K562 (cell line): ENCODE results near the gene PRXL2B. TPM values are rescaled to one million over a fixed set of nuclear protein-coding genes. Genes with fewer than 3 reads are reported as not detected.

ENCODE experiments used
- GATAD2A ChIP-seq: fragments of 450-650 bp; IDR thresholded peaks from 2 replicates; pipeline ENCODE4 v1.6.1; 2017
- KLF13 ChIP-seq: fragments of 450-650 bp; IDR thresholded peaks from 2 replicates; pipeline ENCODE4 v1.6.1; 2016; ENCODE audit warnings: missing genetic modification characterization, low read depth, mild to moderate bottlenecking, missing compliant biosample characterization, moderate library complexity, borderline replicate concordance
- NR2F6 ChIP-seq: fragments of 450-650 bp; formaldehyde crosslinking; IDR thresholded peaks from 2 replicates; pipeline ENCODE4 v1.4.0; 2020; ENCODE audit warnings: mild to moderate bottlenecking
- POLR3A ChIP-seq: IDR thresholded peaks from 2 replicates; pipeline ENCODE4 v1.6.1; 2011; ENCODE audit warnings: borderline replicate concordance, mild to moderate bottlenecking, moderate library complexity; ENCODE audit not compliant: insufficient read length, insufficient read depth; ENCODE audit errors: extremely low read depth
- U2AF2 ChIP-seq: fragments of 200-400 bp; formaldehyde crosslinking; optimal IDR thresholded peaks from 2 replicates; pipeline ENCODE3; 2017; ENCODE audit warnings: low read depth, mild to moderate bottlenecking, low read length
- ZBTB40 ChIP-seq, 2 experiments: fragments of 450-650 bp in 1 of 2; sonication (generic) in 1 of 2; formaldehyde crosslinking in 1 of 2; IDR thresholded peaks; 2 replicates each; pipeline versions ENCODE4 v1.7.1 to v1.9.0; 2016 to 2022; ENCODE audit warnings: inconsistent platforms in 1 of 2, mild to moderate bottlenecking in 1 of 2, missing genetic modification reagents in 1 of 2
- ZMIZ1 ChIP-seq, 2 experiments: fragments of 150-350 bp in 1 of 2; IDR thresholded peaks; 2 replicates each; pipeline ENCODE4 v1.6.1; 2012 to 2016; ENCODE audit warnings: low read depth in 2 of 2, low read length in 2 of 2, mild to moderate bottlenecking in 1 of 2, moderate library complexity in 1 of 2
- polyA plus RNA-seq, 8 experiments: library from polyadenylated mRNA; depleted of rRNA in 4 of 8; stranded (reverse) in 5 of 8; unstranded in 3 of 8; fragments of >200 nt; fragmentation: Nextera tagmentation in 2 of 8; fragmentation: Illumina TruSeq in 1 of 8; extraction: Ambion mirVana in 2 of 8; extraction: Trizol in 1 of 8; gene quantifications; 2 replicates each; pipeline versions ENCODE4 v1.2.1 to v1.2.3, GENCODE V29; 2011 to 2014; ENCODE audit warnings: inconsistent platforms in 1 of 8, missing spikeins in 1 of 8
- total RNA-seq, 7 experiments: library from RNA; depleted of rRNA in 6 of 7; stranded (reverse); fragments of >200 nt in 6 of 7; fragmentation: Illumina TruSeq in 2 of 7; extraction: Trizol in 2 of 7; gene quantifications; 2 replicates each; pipeline versions ENCODE4 v1.2.1 to v1.2.3, GENCODE V29; 2011 to 2021; ENCODE audit warnings: low replicate concordance in 1 of 7

PRXL2B gene
- total and polyA plus RNA-seq, 9 of the 15 experiments (the other 6 are each of a cell fraction or from before 2014, with no cell fraction given): 0.99 to 25.3 (median 11.8) TPM

- TF ChIP-seq ZBTB40 (IDR thresholded peaks at IDR 0.05) (no peak), ZBTB40 (CRISPR knock-in tag; IDR thresholded peaks at IDR 0.05) (no peak), U2AF2 (no peak), NR2F6 (CRISPR knock-in tag) (no peak), GATAD2A (no peak), POLR3A (no peak), ZMIZ1 (IDR thresholded peaks at IDR 0.05; ENCODE audit: low read depth in 2 of 2, low read length in 2 of 2) (no peak), KLF13 (tag) (no peak)
Observed at GRCh38 chr1:2633366-2633935, 46.9 kb downstream of the PRXL2B start (continued).
